HG03139 (cell line): Measurements from ENCODE around the gene C1QTNF6.

ENCODE experiments used
- ATAC-seq: cut with Tn5 transposase; IDR thresholded peaks from one replicate; pipeline ENCODE4 v1.9.1; 2021; ENCODE audit not compliant: unreplicated experiment

C1QTNF6 gene

GRCh38 chr22:37193629-37194191, 5.7 kb upstream of the C1QTNF6 start:
- no peak for ATAC-seq

DNA sequence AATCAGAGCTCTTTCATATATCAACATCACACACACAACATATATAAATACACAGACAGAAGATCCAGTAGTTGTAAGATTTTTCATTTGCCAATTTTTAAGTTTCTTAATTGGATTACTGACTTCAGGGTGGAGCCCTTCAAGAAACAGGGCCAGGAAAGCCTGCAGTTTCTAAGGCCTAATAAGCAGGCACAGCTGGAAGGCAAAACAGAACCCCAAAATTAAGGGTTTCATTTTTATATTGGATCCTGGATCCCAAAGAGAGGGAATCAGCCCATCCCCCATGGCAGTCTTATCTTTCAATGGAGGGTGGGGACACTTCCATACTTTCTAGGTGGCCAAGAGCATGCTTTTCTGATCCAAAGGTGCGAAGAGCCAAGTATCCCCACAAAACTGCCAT, 4.7 kb upstream of the C1QTNF6 start:
- ATAC-seq, result no peak

DNA sequence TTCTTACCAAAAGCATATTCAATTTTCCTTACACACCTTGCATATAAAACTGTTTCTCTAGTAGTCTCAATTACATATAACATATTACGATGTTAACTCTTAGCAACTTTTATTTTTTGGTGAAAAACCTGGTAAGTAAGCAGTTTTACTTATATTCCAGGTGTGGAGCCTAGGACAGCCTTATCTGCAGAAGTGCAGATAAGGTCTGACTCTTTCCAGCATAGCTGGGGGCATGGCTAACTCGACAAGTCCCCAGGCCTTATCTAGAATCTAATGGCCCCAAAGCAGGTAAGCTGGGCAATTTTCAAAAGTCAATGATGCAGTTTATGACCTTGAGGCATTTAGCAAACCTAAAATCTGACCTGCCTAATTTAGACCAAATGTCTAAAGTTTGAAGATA, 4.2 kb upstream of the C1QTNF6 start:
- ATAC-seq, result no peak

DNA sequence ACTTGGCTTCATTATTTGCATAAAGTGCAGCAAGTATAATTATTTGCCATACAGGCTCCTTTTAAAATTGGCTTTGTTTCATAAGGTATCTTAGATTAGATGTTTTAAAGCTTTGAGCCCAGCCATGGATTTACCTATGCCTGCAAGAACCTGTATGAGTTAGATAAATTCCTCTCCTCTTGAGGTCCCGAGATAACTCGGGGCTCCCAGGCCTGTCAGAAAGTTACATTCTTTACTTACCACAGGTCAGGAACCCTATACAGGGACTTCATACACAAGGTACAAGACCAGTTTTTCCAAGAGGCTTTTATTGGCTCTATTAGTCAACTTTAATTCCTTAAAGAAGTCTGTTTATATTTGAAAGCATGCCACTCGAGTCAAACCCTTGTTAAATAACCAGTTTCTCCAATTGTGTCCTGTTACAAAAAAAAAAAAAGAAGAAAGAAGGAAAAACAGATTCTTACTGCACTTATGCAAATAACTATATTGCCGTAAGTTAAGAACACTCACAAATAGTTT, 2.3 kb upstream of the C1QTNF6 start:
- no peak for ATAC-seq

GRCh38 chr22:37188901-37189466, 937 bp upstream of the C1QTNF6 start:
- no peak for ATAC-seq

GRCh38 chr22:37187552-37187890, 526 bp downstream of the C1QTNF6 start:
- no peak for ATAC-seq

GRCh38 chr22:37186997-37187522, 987 bp downstream of the C1QTNF6 start:
- no peak for ATAC-seq

DNA sequence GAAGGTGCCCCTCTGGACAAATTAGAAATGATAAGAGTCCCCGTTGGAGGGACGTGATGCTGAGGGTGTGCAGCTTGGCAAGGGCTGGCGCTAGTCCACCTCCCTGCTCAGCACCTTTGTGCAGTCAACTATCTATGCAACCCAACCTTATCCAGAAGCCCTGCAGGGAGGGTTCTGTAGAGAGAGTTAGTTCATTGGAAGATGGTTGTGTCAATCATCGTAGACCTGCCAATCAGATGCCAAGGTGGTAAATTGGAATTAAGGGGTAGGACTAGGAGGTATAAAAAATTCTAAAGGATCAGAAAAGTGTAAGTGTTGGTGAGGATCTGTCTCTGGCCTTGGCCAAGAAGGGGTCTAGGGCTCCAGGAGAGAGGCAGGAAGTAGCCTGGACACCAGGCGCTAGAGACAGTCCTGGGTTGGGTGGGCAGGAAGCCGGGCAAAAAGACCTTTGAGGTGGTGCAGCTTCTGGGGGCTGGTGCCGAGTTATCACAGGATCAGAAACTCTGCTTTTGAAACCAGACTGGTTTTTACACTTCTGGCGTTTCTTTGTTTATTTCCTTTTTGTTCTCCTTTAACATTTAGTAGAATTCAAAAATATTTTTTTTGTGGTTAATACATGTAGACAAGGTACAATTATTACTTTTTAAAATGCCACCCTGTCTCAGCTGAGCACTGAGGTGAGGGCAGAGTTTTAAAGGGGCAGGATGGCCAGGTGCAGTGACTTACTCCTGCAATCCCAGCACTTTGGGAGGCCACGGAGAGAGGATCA, 1.6 kb downstream of the C1QTNF6 start:
- no peak for ATAC-seq

- no peak for ATAC-seq
These were observed 2.3 kb downstream of the C1QTNF6 start for GRCh38 chr22:37185646-37186227.

GRCh38 chr22:37184816-37185541, 3.1 kb downstream of the C1QTNF6 start:
- no peak for ATAC-seq

DNA sequence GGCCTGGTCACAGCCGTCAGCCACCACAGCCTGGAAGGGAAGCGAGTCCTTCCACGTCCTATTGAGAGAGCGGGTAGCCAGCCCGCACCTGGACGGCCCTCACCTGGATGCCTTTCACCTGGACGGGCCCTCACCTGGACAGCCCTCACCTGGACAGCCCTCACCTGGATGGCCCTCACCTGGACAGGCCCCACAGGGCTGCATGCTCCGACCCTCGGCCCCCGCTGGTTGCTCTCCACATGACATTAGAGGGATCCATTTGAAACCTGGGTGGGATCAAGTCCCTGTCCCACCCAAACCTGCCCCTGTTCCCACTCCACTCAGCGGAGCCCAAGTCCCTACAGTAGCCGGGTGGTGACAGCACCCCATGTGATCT, 3.7 kb downstream of the C1QTNF6 start:
- ATAC-seq, result no peak

DNA sequence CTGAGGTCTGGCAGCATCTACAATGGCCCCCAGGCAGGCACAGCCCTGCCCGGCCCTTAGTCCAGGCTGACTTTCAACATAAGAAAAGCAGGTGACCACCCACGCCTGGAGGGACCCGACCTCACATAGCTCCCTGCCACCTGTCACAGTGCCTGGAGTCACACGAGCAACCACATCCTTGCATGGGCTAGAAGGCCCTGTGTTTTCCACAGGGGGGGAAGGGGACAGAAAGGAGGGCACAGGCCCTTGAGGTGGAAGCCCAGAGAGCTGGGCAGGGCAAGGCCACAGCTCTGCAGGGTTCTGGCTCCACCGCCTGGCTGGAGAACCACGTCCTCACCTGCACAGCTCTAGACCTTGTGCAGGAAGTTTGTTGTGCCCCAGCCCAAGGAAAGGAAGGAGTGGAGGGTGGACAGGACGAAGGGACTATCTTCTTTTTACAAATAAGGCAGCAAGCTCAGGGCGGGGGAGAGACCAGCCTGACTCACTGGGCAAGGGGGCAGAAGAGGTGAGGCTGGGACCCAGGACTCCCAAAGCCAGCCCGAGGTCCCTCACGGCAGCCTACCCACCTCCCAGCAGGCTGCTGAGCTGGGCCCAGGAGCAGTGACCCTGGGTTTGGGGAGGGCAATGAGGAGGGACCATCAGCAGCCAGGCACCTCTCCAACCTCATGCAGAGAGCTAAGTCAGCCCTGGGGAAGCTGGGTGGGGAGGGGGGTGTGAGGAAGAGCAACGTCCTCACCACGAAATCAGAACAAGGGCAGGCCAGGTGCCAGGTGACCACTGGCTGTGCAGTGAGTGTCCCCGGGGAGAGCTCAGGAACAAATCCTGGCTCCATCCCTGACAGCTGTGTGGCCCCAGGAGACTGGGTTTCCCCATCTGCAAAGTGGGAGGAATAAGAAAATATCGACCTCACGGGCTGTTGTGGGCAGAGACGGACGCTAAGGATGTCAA, 4.3 kb downstream of the C1QTNF6 start:
- no peak for ATAC-seq

DNA sequence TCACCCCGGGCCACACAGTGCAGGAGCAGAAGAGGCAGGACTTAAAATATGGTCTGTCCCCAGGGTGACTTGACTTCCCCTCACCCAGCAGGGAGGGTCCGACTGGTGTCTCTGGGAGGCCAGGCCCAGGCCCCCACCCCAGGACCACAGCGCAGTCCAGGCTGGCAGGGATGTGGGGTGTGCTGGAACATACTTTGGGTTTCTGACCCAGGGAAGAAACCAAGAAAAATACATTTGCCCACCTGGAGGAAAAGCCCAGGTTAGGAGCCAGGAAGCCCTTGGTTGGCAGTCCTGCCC, 5.2 kb downstream of the C1QTNF6 start:
- no peak for ATAC-seq

DNA sequence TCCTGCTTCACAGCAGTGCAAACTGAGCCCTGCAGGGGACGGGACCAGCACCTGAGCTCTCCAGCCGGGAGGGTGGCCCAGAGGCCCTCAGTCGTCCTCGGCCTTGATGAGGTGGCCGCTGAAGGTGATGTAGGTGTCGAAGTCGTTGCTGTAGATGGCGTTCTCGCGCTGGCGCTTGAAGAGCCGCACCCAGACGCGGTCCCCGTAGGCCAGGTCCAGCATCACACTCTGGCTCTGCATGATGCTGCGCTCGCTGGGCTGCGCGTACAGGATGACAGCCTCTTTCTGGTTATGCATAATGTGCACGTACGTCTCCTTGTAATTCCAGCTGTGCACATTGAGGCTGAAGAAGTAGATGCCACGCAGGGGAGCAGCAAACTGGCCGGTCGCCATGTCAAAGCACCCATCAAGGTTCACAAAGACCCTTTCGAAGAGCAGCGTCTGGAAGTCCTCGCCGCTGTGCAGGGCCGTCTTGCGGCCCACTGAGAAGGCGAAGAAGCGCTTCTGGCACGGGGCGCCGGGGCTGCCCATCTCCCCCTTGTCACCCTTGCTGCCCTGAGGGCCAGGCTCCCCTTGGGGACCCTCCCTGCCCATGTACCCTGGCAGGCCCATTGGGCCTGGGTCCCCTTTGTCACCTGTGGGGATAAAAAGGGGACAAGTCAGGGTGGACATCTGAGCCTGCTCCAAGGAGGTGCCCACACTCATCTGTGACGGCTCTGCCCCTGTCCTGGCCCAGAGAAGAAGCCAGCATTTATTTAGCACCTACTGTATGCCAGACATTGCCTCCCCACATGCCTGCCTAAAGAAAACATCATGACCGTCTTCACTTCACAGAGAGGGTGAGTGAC, 5.7 kb downstream of the C1QTNF6 start:
- no peak for ATAC-seq

GRCh38 chr22:37181681-37182080, 6.4 kb downstream of the C1QTNF6 start:
- ATAC-seq, result no peak

- ATAC-seq, result no peak
These were observed 7.4 kb downstream of the C1QTNF6 start for GRCh38 chr22:37180531-37181231.

DNA sequence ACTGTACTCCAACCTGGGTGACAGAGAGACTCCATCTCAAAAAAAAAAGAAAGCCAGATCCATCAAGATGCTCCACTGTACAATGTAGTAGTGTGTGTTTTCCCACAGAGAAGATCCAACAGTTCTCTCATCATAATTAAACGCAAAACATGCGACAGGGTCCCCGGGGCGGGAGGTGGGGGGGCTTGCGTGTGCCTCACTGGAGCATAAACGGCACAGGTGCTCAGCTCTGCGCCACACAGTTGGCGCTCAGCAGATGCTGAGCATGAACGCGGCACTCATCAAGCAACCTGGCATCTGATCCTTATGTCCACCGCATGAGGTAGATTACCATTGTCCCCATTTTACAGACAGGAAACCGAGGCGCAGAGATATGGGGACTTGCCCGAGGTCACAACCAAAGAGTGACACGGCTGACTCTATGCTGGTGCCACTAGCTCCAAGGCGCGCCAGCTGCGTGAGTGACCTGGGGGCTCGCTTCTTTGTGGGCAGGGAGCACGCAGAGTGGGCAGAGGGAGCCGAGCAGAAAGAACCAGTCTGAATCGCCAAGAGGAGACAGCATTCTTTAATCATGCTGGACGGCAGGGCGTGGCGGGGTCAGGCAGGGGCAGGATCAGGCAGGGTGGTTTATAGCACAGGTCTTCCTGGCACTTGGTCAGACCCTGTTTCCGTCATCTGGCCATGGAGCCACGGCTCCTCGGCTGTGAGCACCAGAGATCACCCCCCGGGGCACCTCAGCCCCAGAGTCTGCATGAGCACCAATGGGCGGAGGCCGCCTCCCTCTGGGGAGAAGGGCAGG, 8.2 kb downstream of the C1QTNF6 start:
- ATAC-seq, result no peak

DNA sequence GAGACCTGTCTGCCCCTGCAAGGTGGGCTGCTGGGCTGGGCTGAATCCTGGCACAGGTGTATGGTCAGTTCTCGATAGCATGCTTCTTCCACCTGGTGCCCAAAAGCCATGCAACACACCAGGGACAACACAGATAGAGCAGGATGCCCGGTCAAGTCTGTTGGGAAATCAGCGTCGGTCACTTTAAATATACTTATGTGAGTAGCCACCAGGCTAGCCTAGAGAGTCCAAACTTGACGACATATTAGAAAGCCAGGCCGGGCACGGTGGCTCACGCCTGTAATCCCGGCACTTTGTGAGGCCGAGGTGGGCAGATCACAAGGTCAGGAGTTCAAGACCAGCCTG, 8.9 kb downstream of the C1QTNF6 start:
- no peak for ATAC-seq
